Sciatic nerve (tissue), 2 donors: ENCODE results near the gene KCMF1. TPM values are rescaled to one million over a fixed set of nuclear protein-coding genes. Genes with fewer than 3 reads are reported as not detected.

Source experiments
- ATAC-seq: fragments of 200-7000 bp; cut with Tn5 transposase; one replicate; pipeline ENCODE4 v1.9.1; 2020; ENCODE audit warnings: mild to moderate bottlenecking, moderate library complexity
- DNase-seq: peaks from one replicate; pipeline ENCODE4 v3.0.0-alpha.2; 2020; ENCODE audit warnings: low spot score
- intact Hi-C: fragments of 100-400 bp; cut with DNase I; formaldehyde crosslinking; loops from one replicate; pipeline ENCODE4 v1.14.2; 2022
- total RNA-seq: library from RNA; stranded (reverse); fragmentation: NEBNext Ultra II Directional; extraction: Animal tissue kit (Norgen Biotek cat#: 25700); gene quantifications from one replicate; pipeline ENCODE4 v1.2.1, GENCODE V29; 2021
- donor health status: DM: no; HTN: no; CAD: no.
- donor health status: DM: no; HTN: no; CAD: no.

The KCMF1 gene
- total RNA-seq, 1 donor from 2014 or later, result 64.8 TPM

- DNase-seq, result no peak
- intact Hi-C loops, result loop anchor here (10.0 kb wide), 1 partner anchor 241 kb away; no protein-coding TSS in a partner anchor
- no peak for ATAC-seq
Observed at GRCh38 chr2:85063981-85064599, 93.1 kb downstream of the KCMF1 start.

DNA sequence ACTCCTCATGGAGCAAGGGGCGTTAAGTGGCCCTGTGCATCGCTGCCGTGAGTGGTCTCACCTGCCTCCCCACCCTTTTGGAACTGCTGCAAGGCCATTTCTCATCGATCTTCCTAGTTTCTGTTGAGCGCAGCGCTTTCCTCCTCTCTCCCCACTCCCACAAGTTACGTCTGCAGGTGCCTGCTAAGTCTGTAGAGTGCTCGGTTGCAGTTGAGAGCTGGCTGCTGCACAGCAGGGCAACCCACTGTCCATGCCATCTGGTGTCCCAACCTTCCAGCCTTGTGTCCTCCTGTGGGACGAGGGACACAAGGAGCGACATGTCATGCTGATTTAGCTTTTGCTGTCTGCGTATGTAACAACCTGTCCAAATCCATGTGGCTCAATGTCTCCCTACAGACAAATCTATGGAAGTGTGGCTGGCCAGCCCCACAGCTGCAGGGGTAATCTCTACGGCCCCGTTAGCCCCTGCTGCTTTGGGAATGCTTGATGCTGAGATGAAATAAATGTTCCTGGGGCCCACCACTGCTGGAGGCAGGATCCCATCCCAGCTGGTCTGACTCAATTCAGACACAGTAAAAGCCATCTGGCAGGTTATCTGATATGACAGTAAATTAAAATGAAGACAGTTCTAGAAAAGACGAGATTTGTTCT lies 94.1 kb downstream of the KCMF1 start:
- no peak for ATAC-seq
- intact Hi-C loops, result loop anchor here (5.0 to 10.0 kb wide), 2 partner anchors 217 to 240 kb away; no protein-coding TSS in a partner anchor
- no peak for DNase-seq

DNA sequence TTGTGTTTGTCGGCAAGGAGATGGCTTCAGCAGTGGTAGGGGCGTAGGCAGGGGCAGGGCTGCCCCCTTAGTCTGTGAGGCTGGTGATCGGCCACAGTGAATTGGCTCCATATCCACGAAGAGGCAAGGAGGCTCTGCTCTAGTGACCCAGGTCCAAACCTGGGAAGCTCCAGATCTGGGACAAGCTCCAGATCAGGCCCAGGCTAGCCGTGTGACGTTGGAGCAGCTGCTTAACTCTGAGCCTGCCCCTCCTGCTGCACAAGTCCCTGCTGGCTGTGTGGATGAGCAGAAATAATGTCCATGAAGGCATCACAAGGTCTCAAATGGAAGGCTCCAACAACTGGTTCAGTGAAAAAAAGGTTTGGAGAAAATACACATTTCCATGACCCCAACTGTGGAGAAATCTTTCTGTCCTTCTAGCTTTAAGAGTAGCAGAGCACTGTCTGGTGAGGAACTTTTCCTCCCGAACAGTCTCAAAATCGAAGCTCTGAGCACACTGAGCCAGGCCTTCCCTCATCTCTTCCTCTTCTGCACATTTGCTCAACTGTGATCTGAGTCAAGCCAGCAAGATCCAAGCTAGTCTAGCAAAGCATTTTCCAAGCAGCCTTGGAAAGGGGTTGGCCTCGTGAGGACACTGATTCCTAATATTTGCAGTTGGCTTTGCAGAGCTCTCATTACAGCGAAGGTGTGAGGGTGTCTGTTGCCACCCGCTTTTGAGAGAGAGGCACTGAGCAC lies 95.2 kb downstream of the KCMF1 start:
- DNase-seq, result no peak
- peak; percentile 20 for ATAC-seq
- intact Hi-C loops, result loop anchor here (5.0 to 10.0 kb wide), 2 partner anchors 216 to 239 kb away; no protein-coding TSS in a partner anchor

DNA sequence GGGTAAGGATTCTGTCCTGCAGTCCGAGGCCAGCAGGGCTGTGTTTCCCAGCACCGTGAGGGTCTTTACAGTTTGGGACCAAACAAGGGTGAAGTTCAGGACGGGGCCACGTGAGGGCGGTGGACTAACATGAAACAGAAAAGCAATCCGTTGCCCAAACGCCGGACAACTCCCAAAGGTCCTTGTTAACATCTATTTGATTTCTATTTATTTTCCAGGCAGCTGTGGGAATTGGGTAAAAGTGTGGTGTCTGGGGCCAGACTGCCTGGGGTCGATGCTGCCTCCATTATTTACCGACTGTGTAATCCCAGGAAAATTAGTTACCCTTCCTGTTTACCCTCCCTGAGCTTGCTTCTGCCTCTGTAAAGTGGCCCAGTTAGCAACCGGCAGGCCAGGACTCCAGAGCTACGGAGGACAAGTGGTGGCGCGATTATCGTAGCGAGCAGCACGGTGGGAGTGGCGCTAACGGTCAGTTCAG lies 96.0 kb downstream of the KCMF1 start:
- intact Hi-C loops, result loop anchor here (5.0 to 10.0 kb wide), 2 partner anchors 215 to 238 kb away; no protein-coding TSS in a partner anchor
- peak; percentile 88 for ATAC-seq

DNA sequence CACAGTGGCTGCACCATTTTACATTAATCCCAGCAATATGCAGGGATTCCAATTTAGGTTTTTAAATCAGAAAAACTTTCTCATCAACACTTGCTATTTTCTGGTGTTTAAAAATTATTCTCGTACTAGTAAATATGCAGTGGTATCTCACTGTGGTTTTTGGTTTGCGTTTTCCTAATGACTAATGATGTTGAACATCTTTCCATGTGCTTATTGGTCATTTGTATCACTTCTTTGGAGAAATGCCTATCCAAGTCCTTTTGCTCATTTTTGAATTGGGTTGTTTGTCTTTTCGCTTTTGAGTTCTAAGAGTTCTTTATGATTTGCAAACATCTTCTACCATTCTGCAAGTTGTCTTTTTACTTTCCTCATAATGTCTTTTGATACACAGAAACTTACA lies 100.1 kb downstream of the KCMF1 start:
- ATAC-seq (no peak), DNase-seq (no peak)
- intact Hi-C loops, result no loop called here

More for the DNA sequence above, 96.0 kb downstream of the KCMF1 start:
- peak; percentile 86 for DNase-seq

DNA sequence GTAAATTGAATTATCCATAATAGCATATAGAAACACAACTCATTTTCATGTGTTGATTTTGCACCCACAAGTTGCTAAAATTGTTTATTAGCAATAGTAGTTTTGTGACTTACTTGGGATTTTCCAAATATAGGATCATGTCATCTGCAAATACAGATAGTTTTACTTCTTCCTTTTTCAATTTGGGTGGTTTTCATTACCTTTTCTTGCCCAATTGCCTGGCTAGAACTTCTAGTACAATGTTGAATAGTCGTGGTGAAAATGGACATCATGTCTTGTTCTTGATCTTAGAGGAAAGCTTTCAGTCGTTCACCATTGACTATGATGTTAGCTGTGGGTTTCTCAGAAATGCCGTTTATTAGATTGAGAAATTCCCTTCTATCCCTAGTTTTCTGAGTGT lies 102.1 kb downstream of the KCMF1 start:
- ATAC-seq, result no peak
- no peak for DNase-seq
- intact Hi-C loops, result no loop called here

DNA sequence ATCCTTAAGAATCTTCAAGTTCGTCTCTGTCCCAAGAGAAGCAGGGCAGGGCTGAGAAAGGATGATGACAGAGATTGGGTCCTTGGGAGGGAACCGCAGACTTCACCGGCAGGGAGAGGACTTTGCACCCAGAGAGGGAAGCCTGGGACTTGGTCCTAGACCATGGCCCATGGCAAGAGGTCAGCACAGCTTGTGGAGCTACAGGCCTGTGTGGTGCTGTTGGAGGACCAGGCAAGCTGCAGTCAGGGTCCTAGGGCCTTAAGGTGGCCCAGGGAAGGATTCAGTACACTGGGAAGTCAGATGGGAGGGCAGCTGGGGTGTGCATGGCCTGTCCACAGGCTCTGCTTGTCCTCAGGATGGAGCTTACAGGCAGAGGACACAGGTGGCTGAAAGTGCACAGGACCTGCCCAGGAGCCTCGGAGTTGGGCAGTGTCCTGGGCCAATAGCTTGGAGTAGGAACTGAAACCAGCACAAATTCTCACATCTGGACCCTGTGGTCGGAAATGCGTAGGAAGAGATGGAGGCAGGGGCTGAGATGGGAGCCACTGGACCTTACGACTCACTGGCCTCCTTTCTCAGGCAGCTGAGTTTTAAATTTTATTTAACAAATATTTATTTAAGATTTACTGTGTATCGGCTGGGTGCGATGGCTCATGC lies 105.8 kb downstream of the KCMF1 start:
- DNase-seq, result no peak
- no peak for ATAC-seq
- intact Hi-C loops, result no loop called here

DNA sequence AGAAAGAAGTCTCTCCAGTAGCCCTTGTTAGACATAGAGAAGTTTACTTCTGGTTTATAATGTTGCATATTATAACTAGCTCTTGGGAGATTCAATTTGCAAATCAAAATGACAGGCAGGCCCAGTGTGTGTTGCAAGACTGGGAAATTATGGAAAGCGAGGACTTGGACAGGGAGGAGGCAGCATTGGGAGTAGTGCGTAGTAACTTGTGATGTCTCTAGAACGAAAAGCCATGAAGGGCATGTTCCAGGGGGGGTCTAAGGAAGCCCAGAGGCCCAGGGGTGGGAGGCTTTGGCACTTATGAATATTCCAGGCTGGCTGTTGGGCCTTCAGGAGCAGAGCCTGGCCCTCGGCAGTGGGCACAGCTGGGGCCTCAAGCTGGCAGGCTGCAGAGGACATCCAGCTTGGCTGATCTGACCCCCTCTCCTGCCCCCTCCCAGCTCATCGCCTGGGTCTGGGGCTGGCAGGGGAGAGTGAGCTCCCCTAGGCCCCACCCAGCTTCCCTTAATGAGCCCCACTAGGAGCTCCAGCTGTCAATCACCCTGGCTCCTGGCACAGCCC lies 107.0 kb downstream of the KCMF1 start:
- intact Hi-C loops, result no loop called here
- no peak for ATAC-seq

DNA sequence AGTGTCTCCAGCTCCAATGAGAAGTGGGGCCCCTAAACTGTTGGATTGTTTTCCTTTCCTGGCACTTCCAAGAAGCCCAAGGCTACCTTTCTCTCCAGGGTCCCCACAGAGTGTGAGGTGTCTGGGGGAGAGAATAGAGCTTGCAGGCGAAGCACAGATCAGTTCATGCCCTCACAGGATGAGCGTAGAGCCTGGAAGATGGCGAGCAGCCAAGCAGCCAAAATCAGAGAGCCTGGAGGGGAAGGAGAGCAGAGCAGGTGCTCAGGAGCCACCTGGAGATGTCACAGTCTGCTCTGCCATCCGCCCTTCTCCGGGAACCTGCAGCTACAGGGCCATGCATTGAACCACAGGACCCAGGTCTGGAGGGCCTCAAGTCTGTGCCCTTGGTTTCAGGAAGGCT lies 107.6 kb downstream of the KCMF1 start:
- ATAC-seq, result no peak
- DNase-seq, result no peak
- intact Hi-C loops, result no loop called here

More for the DNA sequence above, 107.0 kb downstream of the KCMF1 start:
- DNase-seq, result no peak

GRCh38 chr2:85083092-85083491 lies 112.1 kb downstream of the KCMF1 start:
- intact Hi-C loops, result no loop called here

DNA sequence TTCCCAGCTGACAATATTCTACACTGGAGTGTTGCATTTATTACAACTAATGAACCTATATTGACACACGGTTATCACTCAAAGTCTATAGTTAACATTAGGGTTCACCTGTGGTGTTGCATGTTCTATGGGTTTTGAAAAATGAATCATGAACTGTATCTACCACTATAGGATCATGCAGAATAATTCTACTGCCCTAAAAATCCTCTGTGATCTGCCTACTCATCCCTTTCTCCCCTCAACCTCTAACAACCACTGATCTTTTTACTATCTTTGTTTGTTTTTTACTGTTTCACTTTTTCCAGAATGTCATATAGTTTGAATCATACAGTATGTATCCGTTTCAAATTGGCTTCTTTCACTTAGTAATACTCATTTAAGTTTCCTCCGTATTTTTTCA lies 114.6 kb downstream of the KCMF1 start:
- no peak for ATAC-seq
- intact Hi-C loops, result no loop called here
- no peak for DNase-seq

More at GRCh38 chr2:85083092-85083491, 112.1 kb downstream of the KCMF1 start:
- DNase-seq (no peak), ATAC-seq (no peak)

DNA sequence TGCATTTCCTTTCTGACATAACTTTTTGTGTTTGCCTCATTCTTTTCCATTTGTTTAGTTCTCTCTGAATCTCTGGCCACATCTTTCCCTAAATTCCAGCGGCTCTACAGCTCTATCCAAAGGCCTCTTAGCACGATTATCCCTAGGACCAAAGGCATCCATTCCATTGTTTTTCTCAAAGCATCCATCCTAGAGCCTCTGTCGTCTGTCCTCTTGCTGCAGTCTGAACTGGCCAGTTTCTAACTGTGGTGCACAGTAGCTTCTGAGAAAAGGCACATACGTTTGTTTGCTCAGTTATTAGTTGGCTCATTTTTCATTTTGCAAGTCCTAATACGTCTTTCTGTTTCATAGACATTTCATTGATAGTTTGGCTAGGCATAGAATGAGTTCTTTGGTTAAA lies 116.6 kb downstream of the KCMF1 start:
- ATAC-seq (no peak), DNase-seq (no peak)
- intact Hi-C loops, result no loop called here

GRCh38 chr2:85088921-85089320 lies 118.0 kb downstream of the KCMF1 start:
- no peak for ATAC-seq
- intact Hi-C loops, result no loop called here
- DNase-seq, result no peak

DNA sequence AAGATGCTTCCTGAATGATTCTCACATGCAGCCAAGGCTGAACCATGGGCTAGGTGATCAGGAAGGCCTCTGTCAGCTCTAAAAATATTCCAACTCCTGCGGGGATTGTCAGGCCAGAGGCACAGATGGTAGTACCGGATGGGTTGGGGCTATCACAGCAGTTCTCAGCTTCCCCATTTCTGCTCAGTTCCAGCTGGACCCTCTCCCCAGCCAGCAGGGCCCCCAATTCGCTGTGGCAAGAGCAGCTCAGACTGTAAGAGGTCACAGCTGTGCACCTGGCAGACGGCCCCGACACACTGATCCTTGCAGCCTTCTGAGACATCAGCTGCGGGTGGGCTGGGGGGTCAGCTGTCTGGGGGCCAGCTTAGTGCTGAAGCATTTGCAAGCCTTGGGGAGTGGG lies 118.6 kb downstream of the KCMF1 start:
- intact Hi-C loops, result no loop called here
- DNase-seq (no peak), ATAC-seq (no peak)

DNA sequence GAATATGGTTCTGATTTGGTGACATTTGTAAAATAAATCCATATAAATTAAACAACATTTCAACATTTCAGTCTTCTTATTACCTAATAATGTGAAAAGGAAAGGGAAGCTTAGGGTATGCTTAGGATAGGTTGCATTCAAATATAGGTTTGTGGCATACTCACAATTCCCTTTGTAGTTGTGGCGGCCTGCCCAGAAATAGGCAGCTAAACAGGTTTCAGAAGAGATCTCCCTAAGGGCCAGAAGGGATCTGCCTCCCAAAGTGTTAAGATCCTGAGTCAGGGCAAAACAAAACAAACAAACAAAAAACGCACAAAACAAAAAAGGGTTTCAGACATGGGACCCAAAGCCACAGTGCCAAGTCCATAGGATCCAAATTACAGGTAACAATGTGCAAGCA lies 120.9 kb downstream of the KCMF1 start:
- DNase-seq (no peak), ATAC-seq (no peak)
- intact Hi-C loops, result no loop called here

DNA sequence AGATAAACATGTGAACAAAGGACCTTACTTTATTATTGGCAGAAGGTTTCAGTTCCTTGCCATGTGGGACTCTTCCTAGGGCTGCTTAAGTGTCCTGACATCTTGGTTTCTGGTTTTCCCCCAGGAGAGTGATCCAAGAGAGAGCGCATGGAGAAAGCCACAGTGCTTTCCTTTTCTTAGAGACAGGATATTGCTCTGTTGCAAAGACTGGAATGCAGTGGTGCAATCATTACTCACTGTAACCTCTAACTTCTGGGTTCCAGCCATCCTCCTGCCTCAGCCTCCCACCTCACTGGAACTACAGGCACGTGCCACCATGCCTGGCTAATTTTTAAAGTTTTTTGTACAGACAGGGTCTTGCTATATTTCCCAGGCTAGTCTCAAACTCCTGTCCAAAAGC lies 124.1 kb downstream of the KCMF1 start:
- ATAC-seq, result no peak
- DNase-seq, result no peak
- intact Hi-C loops, result no loop called here

DNA sequence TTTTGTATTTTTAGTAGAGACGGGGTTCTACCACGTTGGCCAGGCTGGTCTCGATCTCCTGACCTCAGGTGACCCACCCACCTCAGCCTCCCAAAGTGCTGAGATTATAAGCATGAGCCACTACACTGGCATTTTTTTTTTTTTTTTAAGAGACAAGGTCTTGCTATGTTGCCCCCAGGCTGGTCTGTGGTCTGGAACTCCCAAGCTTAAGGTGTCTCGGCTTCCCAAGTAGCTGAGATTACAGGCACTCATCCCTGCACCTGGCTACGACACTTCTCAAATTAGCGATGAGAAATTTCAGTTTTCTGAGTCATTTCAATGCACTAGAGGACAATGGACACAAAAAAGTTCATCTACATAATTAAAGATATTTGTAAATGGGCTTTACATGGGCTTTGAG lies 125.7 kb downstream of the KCMF1 start:
- intact Hi-C loops, result no loop called here
- ATAC-seq, result no peak
- DNase-seq, result no peak

DNA sequence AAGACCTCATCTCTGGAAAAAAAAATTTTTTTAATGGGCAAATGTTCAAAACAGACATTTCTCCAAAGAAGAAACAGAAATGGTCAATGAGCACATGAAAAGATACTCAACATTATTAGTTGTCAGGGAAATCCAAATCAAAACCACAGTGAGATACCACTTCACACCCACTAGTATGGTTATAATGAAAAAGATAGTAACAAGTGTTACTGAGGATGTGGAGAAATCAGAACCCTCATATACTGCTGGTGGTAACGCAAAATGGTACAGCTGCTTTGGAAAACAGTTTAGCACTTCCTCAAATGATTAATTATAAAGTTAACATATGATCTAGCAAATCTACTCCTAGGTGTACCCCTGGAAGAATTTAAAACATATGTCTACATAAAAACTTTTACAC lies 133.3 kb downstream of the KCMF1 start:
- ATAC-seq (no peak), DNase-seq (no peak)
- intact Hi-C loops, result no loop called here
